GM18867 (cell line): ENCODE data around the gene IER5.

ENCODE experiments used
- ATAC-seq: cut with Tn5 transposase; IDR thresholded peaks from one replicate; pipeline ENCODE4 v1.9.1; 2021; ENCODE audit warnings: mild to moderate bottlenecking, moderate library complexity; ENCODE audit not compliant: unreplicated experiment

The IER5 gene

DNA sequence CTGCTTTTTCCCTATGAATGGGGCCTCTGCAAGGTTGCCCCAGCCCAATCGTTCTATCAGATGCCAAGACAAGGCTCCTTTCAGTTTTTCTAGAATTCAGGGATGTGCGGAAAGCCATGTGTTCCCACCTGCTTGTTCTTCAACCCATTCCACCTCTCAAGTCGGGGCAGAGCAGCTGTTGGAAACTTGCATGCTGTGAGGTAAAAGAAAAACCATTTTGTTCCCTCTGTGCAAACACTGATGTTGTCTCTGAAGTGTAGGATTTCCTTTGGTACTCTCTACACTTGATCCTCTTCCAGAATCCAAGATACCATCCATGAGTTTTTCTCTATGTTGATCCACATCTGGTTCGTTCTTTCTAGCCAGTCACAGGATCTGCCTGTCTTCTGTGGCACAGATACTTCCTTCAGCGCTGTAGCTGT is 7.3 kb downstream of the IER5 start:
- no peak for ATAC-seq

DNA sequence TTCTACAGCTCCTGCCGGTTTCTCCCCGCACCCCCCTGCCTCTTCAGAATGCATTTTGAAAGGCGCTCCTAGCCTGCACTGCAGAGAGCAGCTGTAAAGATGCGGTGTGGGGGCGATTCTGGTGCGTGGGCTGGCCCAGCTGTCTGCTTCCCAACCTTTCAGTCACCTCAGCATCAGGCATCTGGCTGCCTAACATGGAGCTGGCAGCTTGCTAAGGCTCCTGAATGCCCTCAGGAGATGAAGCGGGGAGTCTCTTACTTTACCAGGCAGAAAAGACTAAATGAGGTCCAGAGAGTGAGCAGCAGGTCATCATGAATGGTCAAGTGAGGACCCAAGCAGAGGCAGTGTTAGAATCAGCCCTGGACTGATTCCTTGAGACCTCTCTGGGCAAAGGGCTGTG is 8.7 kb downstream of the IER5 start:
- ATAC-seq, result no peak

- ATAC-seq, result no peak
Observed at GRCh38 chr1:181099152-181100014, 10.9 kb downstream of the IER5 start.

GRCh38 chr1:181100015-181100905 is 11.8 kb downstream of the IER5 start:
- ATAC-seq, result no peak

DNA sequence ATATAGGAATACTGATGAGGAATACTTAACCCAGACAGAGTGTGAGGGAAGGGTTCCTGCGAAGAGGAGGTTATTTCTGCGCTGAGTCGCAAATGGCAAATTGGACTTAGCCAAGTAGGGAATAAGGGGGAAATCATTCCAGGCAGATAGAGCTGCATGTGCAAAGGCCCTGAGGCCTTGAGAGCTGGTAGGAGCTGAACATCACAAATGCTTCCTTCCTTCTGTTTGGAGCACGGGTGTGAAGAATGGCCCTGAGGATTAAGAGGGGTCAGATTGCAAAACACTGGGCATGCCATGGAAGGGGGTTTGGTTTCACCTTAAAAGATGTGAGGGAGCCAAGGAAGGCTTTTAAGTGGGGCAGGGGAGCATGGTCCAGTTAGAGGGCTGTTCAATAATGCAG is 12.4 kb downstream of the IER5 start:
- no peak for ATAC-seq

GRCh38 chr1:181101581-181102226 is 13.2 kb downstream of the IER5 start:
- ATAC-seq, result no peak

- no peak for ATAC-seq
Observed at GRCh38 chr1:181102841-181103240, 14.3 kb downstream of the IER5 start.

DNA sequence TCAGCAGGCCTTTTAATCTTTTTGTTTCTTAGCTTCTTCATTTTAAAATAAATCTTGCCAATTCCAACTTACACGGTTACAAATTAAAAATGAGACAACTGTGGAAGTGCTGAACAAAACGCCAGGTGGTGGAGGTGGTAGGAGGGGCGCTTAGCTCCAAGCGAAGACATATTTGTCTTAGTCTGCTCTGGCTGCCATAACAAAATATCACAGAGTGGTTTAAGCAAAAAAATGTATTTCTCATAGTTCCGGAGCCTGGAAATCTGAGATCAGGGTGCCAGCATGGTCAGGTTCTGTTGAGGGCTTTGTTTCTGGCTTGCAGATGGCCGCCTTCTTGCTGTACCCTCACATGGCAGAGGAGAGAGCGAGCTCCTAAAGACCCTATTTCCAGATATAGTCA is 14.9 kb downstream of the IER5 start:
- ATAC-seq, result no peak

- peak; percentile 30 for ATAC-seq
Observed at GRCh38 chr1:181104042-181104789, 15.7 kb downstream of the IER5 start.

- no peak for ATAC-seq
Observed at GRCh38 chr1:181104790-181105133, 16.3 kb downstream of the IER5 start.

DNA sequence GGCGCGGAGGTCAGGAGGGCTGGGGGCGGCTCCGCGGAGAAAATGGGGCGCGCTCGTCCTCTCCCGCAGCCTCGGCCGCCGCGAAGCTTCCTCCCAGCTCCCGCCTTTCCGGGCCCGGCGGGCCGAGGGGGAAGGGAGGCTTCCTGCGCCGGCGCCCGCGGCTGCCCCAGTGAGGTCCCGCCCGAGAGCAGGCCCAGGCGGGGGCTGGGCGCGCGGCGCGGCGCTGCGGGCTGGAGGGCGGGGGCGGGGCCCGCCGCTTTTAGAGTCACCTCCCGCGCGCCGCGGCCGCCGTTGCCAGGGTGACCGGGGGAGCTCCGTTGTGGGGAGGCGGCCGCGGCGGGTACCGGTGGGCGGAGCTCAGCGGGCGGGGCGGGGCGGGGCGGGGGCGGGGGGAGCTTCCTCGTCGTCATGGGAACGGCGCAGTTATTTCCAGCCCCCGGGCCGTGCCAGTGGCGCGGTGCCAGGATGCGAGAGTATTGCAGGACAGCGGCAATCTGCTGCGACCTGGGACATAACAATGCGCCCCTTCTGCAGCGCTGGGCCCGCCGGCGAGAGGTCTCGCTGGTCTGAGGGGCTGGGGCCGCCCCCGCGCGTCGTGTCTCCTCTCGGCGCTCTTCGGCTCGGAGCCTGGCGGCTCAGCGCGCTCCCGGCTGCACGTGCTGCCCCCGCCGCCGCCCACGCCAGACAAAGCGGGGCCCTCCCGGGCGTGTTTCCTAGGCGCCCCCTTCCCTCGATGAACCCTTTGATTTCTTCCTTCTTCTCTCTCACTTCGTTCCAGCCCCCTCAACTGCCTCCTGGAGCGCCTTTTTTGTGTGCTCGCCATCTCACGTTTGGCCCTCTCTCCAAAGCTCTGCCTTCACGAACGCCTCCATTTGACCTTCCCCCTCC is 16.9 kb downstream of the IER5 start:
- ATAC-seq, result peak; percentile 79

- no peak for ATAC-seq
Observed at GRCh38 chr1:181106022-181106312, 17.5 kb downstream of the IER5 start.

- ATAC-seq, result no peak
Observed at GRCh38 chr1:181106479-181106878, 18.0 kb downstream of the IER5 start.

GRCh38 chr1:181107711-181108110 is 19.2 kb downstream of the IER5 start:
- no peak for ATAC-seq

- no peak for ATAC-seq
Observed at GRCh38 chr1:181108304-181108867, 19.9 kb downstream of the IER5 start.

DNA sequence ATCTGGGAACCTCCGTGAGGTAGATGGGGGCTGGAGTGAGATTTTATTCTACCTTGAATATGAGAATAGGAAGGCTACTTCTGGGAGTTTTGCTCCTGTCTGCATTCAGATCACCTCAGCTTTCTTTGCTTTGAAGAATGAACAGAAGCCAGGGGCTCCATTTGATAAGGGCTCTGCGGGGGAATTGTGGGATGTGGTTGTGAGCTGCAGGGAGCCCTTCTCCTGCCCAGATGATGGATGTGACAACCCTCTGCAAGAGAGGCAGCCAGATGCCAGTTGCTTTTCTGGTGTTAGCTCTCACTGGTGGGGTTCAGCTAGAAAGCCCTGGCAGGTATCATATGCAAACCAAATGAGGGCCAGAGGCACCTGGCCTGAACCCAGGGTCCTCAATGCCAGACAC is 21.5 kb downstream of the IER5 start:
- ATAC-seq, result no peak

DNA sequence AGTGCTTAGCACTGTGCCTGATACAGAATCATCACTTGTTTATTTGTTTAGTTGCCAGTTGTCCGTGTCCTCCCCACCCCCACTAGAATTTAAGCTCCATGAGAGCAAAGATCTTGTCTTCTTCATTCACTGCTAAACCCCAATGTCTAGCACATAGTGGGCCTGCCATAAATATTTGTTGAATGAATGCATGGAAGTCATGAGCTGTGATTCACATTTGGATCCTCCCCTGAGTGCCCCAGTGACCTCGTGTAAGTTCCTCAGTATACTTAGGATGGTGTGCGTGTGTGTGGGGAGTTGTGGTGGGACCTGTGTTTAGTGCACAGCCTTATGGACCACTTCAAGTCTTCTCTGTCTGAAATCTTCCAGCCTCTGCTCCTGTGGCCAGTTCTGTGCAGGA is 23.1 kb downstream of the IER5 start:
- no peak for ATAC-seq

GRCh38 chr1:181112071-181112929 is 23.8 kb downstream of the IER5 start:
- no peak for ATAC-seq
